IMR-90 (cell line): ENCODE data around the gene DOK6.

Source experiments
- CTCF ChIP-seq: conservative IDR thresholded peaks from 2 replicates; pipeline ENCODE4 v1.5.1; 2012; ENCODE audit warnings: mild to moderate bottlenecking, low read depth, low read length, improper control_type of control experiment
- MAFK ChIP-seq: IDR thresholded peaks from 2 replicates; pipeline ENCODE4 v1.6.1; 2012; ENCODE audit warnings: low read depth, low read length, improper control_type of control experiment
- POLR2A ChIP-seq: IDR thresholded peaks from 2 replicates; pipeline ENCODE4 v1.6.1; 2012; ENCODE audit warnings: mild to moderate bottlenecking, low read depth, low read length
- RAD21 ChIP-seq: IDR thresholded peaks from 2 replicates; pipeline ENCODE4 v1.6.1; 2012; ENCODE audit warnings: low read length, improper control_type of control experiment
- RFX5 ChIP-seq: IDR thresholded peaks from 2 replicates; pipeline ENCODE4 v1.8.0; 2012; ENCODE audit warnings: low read depth, mild to moderate bottlenecking, low read length, moderate library complexity

- no peak for TF ChIP-seq RAD21
- TF ChIP-seq POLR2A: no peak
- no peak for TF ChIP-seq RFX5
- TF ChIP-seq MAFK: no peak
- no peak for TF ChIP-seq CTCF
These were observed 484.7 kb downstream of the DOK6 start for GRCh38 chr18:69885355-69885754.
